Epithelial cell of proximal tubule (primary cell): ENCODE measurements around the gene KRTAP3-1. TPM values are rescaled to one million over a fixed set of nuclear protein-coding genes. Genes with fewer than 3 reads are reported as not detected.
"Not testable (repeated sequence)": the region's sequence is repeated elsewhere in the genome, so short reads cannot be mapped to it uniquely, and the experiment has no call there.

Experiments
- DNase-seq: peaks from one replicate; pipeline ENCODE4 v3.0.0-alpha.2; 2011; ENCODE audit warnings: low read depth
- H3K4me3 ChIP-seq: 2 replicates; pipeline ENCODE4 v1.5.1; 2011; ENCODE audit warnings: low read depth, mild to moderate bottlenecking, low read length
- total RNA-seq: library from RNA; depleted of rRNA; stranded (reverse); fragments of >200 nt; gene quantifications from 2 replicates; pipeline ENCODE4 v1.2.3, GENCODE V29; 2015
- TF ChIP-seq, protein P1 (sequence below): conservative IDR thresholded peaks from 2 replicates; pipeline ENCODE4 v1.5.1; 2012; ENCODE audit warnings: low read depth, mild to moderate bottlenecking, low read length

The KRTAP3-1 gene
- total RNA-seq, 1 donor from 2014 or later = not detected

DNA sequence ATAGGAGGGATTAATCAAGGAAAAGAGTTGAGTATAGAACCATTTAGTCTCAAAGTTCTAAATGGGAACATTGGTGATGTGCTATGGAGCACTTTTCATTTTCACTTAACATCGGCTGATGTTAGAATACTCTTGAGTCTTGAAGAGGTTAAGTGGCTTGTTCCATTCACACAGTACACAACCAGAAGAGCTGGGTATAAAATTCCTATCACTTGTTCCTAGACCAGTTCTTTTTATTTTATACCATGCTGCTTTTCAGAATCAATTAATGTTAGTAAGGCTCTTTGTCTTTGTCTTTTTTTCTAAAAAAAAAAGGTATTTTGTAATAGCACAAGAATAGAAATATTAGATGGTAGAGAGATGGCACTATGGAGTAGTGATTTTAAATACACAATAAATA lies 34.0 kb upstream of the KRTAP3-1 start:
- H3K4me3 ChIP-seq = no peak overlapping the region
- TF ChIP-seq, protein P1, sequence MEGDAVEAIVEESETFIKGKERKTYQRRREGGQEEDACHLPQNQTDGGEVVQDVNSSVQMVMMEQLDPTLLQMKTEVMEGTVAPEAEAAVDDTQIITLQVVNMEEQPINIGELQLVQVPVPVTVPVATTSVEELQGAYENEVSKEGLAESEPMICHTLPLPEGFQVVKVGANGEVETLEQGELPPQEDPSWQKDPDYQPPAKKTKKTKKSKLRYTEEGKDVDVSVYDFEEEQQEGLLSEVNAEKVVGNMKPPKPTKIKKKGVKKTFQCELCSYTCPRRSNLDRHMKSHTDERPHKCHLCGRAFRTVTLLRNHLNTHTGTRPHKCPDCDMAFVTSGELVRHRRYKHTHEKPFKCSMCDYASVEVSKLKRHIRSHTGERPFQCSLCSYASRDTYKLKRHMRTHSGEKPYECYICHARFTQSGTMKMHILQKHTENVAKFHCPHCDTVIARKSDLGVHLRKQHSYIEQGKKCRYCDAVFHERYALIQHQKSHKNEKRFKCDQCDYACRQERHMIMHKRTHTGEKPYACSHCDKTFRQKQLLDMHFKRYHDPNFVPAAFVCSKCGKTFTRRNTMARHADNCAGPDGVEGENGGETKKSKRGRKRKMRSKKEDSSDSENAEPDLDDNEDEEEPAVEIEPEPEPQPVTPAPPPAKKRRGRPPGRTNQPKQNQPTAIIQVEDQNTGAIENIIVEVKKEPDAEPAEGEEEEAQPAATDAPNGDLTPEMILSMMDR = no peak
- DNase-seq = no peak

DNA sequence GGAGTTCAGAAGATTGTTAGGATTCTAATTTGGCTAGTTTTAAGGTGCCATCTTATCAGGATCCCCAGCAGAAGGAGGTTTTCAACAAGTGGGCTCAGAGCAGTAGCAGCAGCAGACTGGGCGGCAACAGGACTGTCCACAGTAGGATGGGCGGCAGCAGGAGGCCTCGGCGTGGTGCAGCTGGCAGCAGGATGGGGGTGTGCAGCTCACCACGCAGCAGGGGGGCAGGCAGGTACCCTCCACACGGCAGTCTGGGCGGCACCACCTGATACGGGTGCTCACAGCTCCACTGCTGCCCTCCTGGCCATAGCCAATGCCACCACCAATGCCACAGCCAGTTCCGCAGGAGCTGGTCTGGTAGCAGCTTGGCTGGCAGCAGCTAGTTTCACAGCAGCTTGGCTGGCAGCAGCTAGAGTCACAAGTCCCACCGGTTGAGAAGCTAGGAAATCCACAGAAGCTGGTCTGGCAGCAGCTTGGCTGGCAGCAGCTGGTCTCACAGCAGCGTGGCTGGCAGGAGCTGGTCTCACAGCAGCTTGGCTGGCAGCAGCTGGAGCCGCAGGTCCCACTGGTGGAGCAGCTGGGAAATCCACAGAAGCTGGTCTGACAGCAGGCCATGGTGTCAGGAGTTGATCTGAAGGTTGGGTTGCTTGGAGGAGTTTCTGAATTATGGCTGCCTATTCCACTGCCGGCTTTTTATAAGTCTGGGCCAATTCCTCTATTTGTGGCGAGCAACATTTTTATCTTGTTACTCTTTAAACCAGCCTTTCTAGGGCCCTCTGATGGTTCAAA lies 32.0 kb upstream of the KRTAP3-1 start, which contains the start of gene KRTAP1-1:
Gene KRTAP1-1 (minus strand): TSS at position 668 of the 789 bp plus-strand sequence. CDS start 53 bp downstream, at position 615.
- TF ChIP-seq, protein P1 = peak; percentile 14
- DNase-seq, H3K4me3 ChIP-seq: not testable (repeated sequence)

DNA sequence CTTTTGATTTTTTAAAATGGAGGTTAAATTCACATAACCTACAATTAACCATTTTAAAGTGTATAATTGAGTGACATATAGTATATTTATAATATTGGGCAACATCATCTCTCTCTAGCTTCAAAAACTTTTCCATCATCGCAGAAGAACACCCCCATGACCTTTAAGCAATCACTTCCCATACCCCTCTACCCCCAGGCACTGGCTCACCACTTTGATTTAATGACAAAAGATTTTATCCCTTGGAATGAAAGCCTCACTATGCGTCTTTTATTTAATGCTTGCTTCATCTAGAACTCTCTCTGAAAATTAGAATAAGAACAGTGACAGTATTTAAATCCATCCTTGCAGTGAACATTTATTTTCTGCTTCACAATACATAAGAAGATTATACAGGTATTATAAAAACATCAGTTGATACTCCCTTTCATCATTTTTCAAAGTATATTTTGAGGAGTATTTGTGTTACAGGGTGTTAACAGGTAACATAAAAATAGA lies 29.0 kb upstream of the KRTAP3-1 start:
- DNase-seq = no peak
- no peak overlapping the region for H3K4me3 ChIP-seq
- TF ChIP-seq, protein P1 = no peak

- DNase-seq, H3K4me3 ChIP-seq: not testable (repeated sequence)
Observed at GRCh38 chr17:41034346-41034935, 25.5 kb upstream of the KRTAP3-1 start, which contains the start of gene KRTAP1-3. TSS of gene KRTAP1-3 (minus strand) at chr17:41034874. CDS start at chr17:41034821, 53 bp downstream.

DNA sequence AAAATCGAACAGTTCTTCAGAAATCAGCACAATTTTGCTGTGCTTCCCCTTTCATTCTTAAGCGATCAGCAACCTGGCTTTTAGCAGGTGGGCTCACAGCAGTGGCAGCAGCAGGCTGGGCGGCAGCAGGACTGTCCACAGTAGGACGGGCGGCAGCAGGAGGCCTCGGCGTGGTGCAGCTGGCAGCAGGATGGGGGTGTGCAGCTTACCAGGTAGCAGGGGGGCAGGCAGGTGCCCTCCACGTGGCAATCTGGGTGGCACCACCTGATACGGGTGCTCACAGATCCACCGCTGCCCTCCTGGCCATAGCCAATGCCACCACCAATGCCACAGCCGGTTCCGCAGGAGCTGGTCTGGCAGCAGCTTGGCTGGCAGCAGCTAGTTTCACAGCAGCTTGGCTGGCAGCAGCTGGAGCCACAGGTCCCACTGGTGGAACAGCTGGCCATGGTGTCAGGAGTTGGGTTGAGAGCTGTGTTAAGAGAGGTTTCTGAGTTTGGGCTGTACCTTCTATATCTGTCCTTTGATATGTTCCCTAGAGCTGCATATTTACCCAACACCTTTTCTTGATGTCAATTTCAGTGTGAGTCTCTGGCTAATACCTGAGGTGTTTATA lies 20.8 kb upstream of the KRTAP3-1 start, which contains the start of gene KRTAP1-4:
Gene KRTAP1-4 (minus strand): TSS at position 563 of the 613 bp plus-strand sequence. CDS start 117 bp downstream, at position 446.
- TF ChIP-seq, protein P1 = no peak
- no peak for DNase-seq
- H3K4me3 ChIP-seq = no peak within 1 kb of the TSS

- no peak for DNase-seq
- TF ChIP-seq, protein P1 = no peak
- H3K4me3 ChIP-seq = no peak within 1 kb of the TSS
Observed at GRCh38 chr17:41026715-41027471, 18.0 kb upstream of the KRTAP3-1 start, which contains the start of gene KRTAP1-5. TSS of gene KRTAP1-5 (minus strand) at chr17:41027208. CDS start at chr17:41027155, 53 bp downstream.
